Uterus (tissue), 2 donors: ENCODE measurements around the gene LRRC52.

Source experiments
- CTCF ChIP-seq, 4 experiments: fragments of 200-600 bp in 2 of 4; fragments of 450-650 bp in 2 of 4; sonication (generic) in 2 of 4; IDR thresholded peaks; one replicate each; pipeline ENCODE4 v1.5.1; 2016 to 2019; ENCODE audit warnings: antibody characterized with exemption in 4 of 4, mild to moderate bottlenecking in 2 of 4, moderate library complexity in 1 of 4
- POLR2A ChIP-seq, 2 donors: fragments of 450-650 bp; IDR thresholded peaks; one replicate each; pipeline ENCODE4 v1.6.1; 2016; ENCODE audit warnings: antibody characterized with exemption in 2 of 2, mild to moderate bottlenecking in 1 of 2, moderate library complexity in 1 of 2

- no peak for TF ChIP-seq CTCF (IDR thresholded peaks at IDR 0.05)
- no peak for TF ChIP-seq POLR2A (IDR thresholded peaks at IDR 0.05)
Observed at GRCh38 chr1:165605246-165605645, 61.4 kb downstream of the LRRC52 start.
